Nephron progenitor cell (in vitro differentiated cells): ENCODE measurements around the gene ARGLU1.
"Not testable (repeated sequence)": the region's sequence is repeated elsewhere in the genome, so short reads cannot be mapped to it uniquely, and the experiment has no call there.

ENCODE experiments used
- DNase-seq: peaks from one replicate; pipeline ENCODE4 v3.0.0; 2021
- H3K27ac Mint-ChIP-seq: 2 replicates; pipeline ENCODE4 v1.8.0; 2021; ENCODE audit warnings: mild to moderate bottlenecking, moderate library complexity, mixed read lengths
- H3K27me3 Mint-ChIP-seq: 2 replicates; pipeline ENCODE4 v1.8.0; 2021; ENCODE audit warnings: mild to moderate bottlenecking, low read depth, mixed read lengths; ENCODE audit not compliant: poor library complexity
- H3K36me3 Mint-ChIP-seq: 2 replicates; pipeline ENCODE4 v1.8.0; 2021; ENCODE audit warnings: low read depth, mixed read lengths
- H3K4me1 Mint-ChIP-seq: 2 replicates; pipeline ENCODE4 v1.8.0; 2021; ENCODE audit warnings: mixed read lengths
- H3K4me3 Mint-ChIP-seq: 2 replicates; pipeline ENCODE4 v1.8.0; 2021; ENCODE audit warnings: mild to moderate bottlenecking, moderate library complexity, mixed read lengths
- H3K9me3 Mint-ChIP-seq: 2 replicates; pipeline ENCODE4 v1.8.0; 2021; ENCODE audit warnings: mild to moderate bottlenecking, moderate library complexity, mixed read lengths
- CTCF ChIP-seq: fragments of 200-600 bp; sonication (generic); IDR thresholded peaks from 2 replicates; pipeline ENCODE4 v1.5.0; 2021; ENCODE audit warnings: antibody characterized with exemption

Gene ARGLU1

DNA sequence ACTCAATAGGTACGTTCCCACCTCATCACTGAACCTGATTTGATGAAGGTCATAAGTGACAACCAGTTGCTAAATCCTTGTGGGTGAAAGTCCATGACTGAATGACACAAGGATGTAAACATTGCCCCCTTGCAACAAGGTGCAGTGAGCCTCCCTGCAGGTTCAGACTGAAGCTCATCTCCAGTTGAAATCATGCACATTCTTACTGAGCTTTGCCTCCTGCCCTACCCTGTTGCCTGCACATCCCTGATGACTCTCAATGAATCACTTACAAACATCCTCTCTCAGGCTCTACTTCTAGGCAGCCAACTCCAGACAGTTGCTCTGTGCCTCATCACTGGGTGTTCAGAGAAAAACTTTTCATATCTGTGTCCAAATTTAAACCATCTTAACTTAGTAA lies 42.5 kb upstream of the ARGLU1 start:
- H3K36me3 Mint-ChIP-seq = peaks cover 5% of the 10 kb centered on the region
- H3K9me3 Mint-ChIP-seq = peaks cover 7% of the 10 kb centered on the region
- H3K27ac Mint-ChIP-seq = no peak overlapping the region
- peaks cover 8% of the 10 kb centered on the region for H3K27me3 Mint-ChIP-seq
- no peak for TF ChIP-seq CTCF
- H3K4me1 Mint-ChIP-seq = no peaks in the 10 kb centered on the region
- DNase-seq = no peak
- no peak overlapping the region for H3K4me3 Mint-ChIP-seq

GRCh38 chr13:106609116-106609515 lies 41.2 kb upstream of the ARGLU1 start:
- H3K36me3 Mint-ChIP-seq = peaks cover 5% of the 10 kb centered on the region
- peaks cover 7% of the 10 kb centered on the region for H3K9me3 Mint-ChIP-seq
- TF ChIP-seq CTCF = no peak
- peaks cover 8% of the 10 kb centered on the region for H3K27me3 Mint-ChIP-seq
- H3K27ac Mint-ChIP-seq = no peak overlapping the region
- H3K4me1 Mint-ChIP-seq = no peaks in the 10 kb centered on the region
- H3K4me3 Mint-ChIP-seq = no peak overlapping the region
- no peak for DNase-seq

DNA sequence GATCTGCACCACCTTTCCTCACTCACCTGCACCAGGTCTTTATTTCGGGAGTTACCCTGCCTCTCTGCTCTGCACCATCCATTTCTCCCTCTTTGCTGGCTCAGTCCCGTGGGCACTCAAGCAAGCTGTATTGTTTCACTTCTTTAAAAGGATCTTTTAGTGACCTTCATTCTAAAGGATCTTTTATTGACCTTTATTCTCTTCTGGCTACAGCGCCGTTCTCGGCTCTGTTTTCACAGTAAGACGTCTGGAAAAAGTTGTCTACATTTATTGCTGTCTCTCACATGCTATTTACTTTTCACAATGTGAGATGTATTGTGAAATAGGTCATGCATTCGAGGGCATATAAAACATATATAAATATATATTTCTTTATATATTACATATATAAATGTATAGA lies 35.6 kb upstream of the ARGLU1 start:
- Mint-ChIP-seq H3K36me3 (peaks cover 12% of the 10 kb centered on the region), H3K27ac (no peak overlapping the region), H3K4me3 (no peak overlapping the region), H3K27me3 (peaks cover 6% of the 10 kb centered on the region), H3K9me3 (peaks cover 7% of the 10 kb centered on the region), H3K4me1 (peaks cover 13% of the 10 kb centered on the region)
- DNase-seq = no peak
- no peak for TF ChIP-seq CTCF

GRCh38 chr13:106602178-106602577 lies 34.2 kb upstream of the ARGLU1 start:
- Mint-ChIP-seq H3K27ac (no peak overlapping the region), H3K9me3 (peaks cover 7% of the 10 kb centered on the region), H3K36me3 (peaks cover 12% of the 10 kb centered on the region), H3K27me3 (peaks cover 6% of the 10 kb centered on the region), H3K4me3 (no peak overlapping the region), H3K4me1 (peaks cover 14% of the 10 kb centered on the region)
- no peak for TF ChIP-seq CTCF
- DNase-seq = no peak

GRCh38 chr13:106601489-106601888 lies 33.6 kb upstream of the ARGLU1 start:
- TF ChIP-seq CTCF = no peak
- Mint-ChIP-seq H3K4me3 (no peak overlapping the region), H3K27ac (no peak overlapping the region), H3K27me3 (peaks cover 6% of the 10 kb centered on the region), H3K9me3 (peaks cover 6% of the 10 kb centered on the region), H3K36me3 (peaks cover 12% of the 10 kb centered on the region), H3K4me1 (peaks cover 21% of the 10 kb centered on the region)
- DNase-seq = no peak

GRCh38 chr13:106600798-106601135 lies 32.8 kb upstream of the ARGLU1 start:
- H3K9me3 Mint-ChIP-seq, H3K36me3 Mint-ChIP-seq, H3K27ac Mint-ChIP-seq, H3K27me3 Mint-ChIP-seq, DNase-seq, H3K4me3 Mint-ChIP-seq: not testable (repeated sequence)
- H3K4me1 Mint-ChIP-seq = peaks cover 28% of the 10 kb centered on the region
